AG04449 (cell line): Measurements from ENCODE around the gene FAM118B.

Source experiments
- CTCF ChIA-PET: fragments of 350-600 bp; formaldehyde crosslinking; extraction: SDS; loops from one replicate; lab custom pipeline; 2021; ENCODE audit warnings: antibody characterized with exemption; lab: Yijun Ruan, JAX
- POLR2A ChIA-PET: fragments of 400-600, 350-600 bp; formaldehyde crosslinking; extraction: SDS; loops from one replicate; lab custom pipeline; 2020; ENCODE audit warnings: antibody characterized with exemption, inconsistent platforms; lab: Yijun Ruan, JAX
- DNase-seq: peaks from one replicate; pipeline ENCODE4 v3.0.0-alpha.2; 2010; ENCODE audit warnings: low read depth, low spot score
- H3K4me3 ChIP-seq: 2 replicates; pipeline ENCODE4 v1.5.1; 2011; ENCODE audit warnings: low read depth, mild to moderate bottlenecking, control low read depth, low read length
- TF ChIP-seq, protein P1 (sequence below): IDR thresholded peaks from one replicate; pipeline ENCODE4 v1.5.1; 2011; ENCODE audit warnings: mild to moderate bottlenecking, moderate library complexity, low read length, control low read depth, inconsistent platforms; ENCODE audit not compliant: insufficient read depth; ENCODE audit errors: missing control alignments

FAM118B gene

GRCh38 chr11:126212089-126212660, 593 bp downstream of the FAM118B start:
- no peak for DNase-seq
- ChIA-PET CTCF (interaction anchor here (1.2 to 1.4 kb wide), 3 partner anchors 10 to 289 kb away, joined by 3 to 6 read pairs (median 4); no protein-coding TSS in a partner anchor), POLR2A (interaction anchor here (0.8 to 1.2 kb wide), 2 partner anchors 9 to 14 kb away, joined by 3 to 7 read pairs; no protein-coding TSS in a partner anchor)
- TF ChIP-seq, protein P1, sequence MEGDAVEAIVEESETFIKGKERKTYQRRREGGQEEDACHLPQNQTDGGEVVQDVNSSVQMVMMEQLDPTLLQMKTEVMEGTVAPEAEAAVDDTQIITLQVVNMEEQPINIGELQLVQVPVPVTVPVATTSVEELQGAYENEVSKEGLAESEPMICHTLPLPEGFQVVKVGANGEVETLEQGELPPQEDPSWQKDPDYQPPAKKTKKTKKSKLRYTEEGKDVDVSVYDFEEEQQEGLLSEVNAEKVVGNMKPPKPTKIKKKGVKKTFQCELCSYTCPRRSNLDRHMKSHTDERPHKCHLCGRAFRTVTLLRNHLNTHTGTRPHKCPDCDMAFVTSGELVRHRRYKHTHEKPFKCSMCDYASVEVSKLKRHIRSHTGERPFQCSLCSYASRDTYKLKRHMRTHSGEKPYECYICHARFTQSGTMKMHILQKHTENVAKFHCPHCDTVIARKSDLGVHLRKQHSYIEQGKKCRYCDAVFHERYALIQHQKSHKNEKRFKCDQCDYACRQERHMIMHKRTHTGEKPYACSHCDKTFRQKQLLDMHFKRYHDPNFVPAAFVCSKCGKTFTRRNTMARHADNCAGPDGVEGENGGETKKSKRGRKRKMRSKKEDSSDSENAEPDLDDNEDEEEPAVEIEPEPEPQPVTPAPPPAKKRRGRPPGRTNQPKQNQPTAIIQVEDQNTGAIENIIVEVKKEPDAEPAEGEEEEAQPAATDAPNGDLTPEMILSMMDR: no peak
- H3K4me3 ChIP-seq: peak overlapping the region; percentile 88

GRCh38 chr11:126214441-126214840, 2.9 kb downstream of the FAM118B start:
- ChIA-PET POLR2A (no interaction called here), CTCF (no interaction called here)
- no peak for DNase-seq
- H3K4me3 ChIP-seq: no peak overlapping the region
- TF ChIP-seq, protein P1: no peak

DNA sequence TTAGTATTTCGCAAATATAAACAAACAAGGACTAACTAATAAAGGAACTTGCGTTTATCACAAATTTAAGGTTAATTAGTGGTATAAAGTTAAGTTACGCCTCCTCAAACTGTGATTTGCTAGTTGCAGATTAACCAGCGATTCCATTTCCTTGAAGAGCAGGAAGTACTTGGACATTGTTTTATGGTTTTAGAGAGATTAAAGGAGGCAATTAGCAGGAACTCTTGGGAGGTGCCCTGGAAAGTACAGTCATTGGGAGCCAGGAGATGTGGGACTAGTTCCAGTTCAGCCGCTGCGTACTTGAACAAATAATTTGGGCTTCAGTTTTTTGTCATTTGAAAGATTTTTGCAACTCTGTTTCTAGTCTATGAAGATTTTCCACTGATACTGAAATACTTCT, 3.3 kb downstream of the FAM118B start:
- DNase-seq: no peak
- CTCF ChIA-PET: no interaction called here
- POLR2A ChIA-PET: no interaction called here
- TF ChIP-seq, protein P1: no peak
- no peak overlapping the region for H3K4me3 ChIP-seq

GRCh38 chr11:126216526-126217305, 5.1 kb downstream of the FAM118B start:
- POLR2A ChIA-PET: no interaction called here
- H3K4me3 ChIP-seq: no peak overlapping the region
- TF ChIP-seq, protein P1: no peak
- no peak for DNase-seq
- CTCF ChIA-PET: interaction anchor here (0.6 kb wide), 1 partner anchor 1235 kb away, joined by 3 read pairs; no protein-coding TSS in a partner anchor

GRCh38 chr11:126217491-126217890, 5.9 kb downstream of the FAM118B start:
- ChIA-PET POLR2A (no interaction called here), CTCF (no interaction called here)
- H3K4me3 ChIP-seq: no peak overlapping the region
- no peak for DNase-seq
- TF ChIP-seq, protein P1: no peak

GRCh38 chr11:126219547-126219946, 8.0 kb downstream of the FAM118B start:
- TF ChIP-seq, protein P1: no peak
- CTCF ChIA-PET: no interaction called here
- POLR2A ChIA-PET: no interaction called here

More at GRCh38 chr11:126219547-126219946, 8.0 kb downstream of the FAM118B start:
- no peak overlapping the region for H3K4me3 ChIP-seq
- DNase-seq: no peak
